ENCODE data around the gene CCDC92B.

DNA sequence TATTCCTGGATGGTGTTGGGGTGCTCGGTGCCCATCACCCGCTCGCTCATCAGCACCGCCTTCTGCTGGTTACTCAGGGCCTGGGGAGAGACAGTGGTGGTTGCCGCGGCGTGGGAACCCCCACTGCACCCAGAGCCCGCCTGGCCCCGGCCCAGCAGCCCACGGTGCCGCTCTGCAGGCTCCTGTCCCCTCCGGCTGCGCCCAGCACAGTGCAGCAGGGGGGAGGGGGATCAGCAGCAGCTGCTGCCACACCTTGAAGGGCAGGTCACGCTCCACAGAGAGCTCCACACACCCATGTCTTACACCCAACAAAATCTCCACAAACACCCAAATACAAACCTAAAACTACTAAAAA is 56.7 kb downstream of the CCDC92B start:
- TF ChIP-seq, protein P1, sequence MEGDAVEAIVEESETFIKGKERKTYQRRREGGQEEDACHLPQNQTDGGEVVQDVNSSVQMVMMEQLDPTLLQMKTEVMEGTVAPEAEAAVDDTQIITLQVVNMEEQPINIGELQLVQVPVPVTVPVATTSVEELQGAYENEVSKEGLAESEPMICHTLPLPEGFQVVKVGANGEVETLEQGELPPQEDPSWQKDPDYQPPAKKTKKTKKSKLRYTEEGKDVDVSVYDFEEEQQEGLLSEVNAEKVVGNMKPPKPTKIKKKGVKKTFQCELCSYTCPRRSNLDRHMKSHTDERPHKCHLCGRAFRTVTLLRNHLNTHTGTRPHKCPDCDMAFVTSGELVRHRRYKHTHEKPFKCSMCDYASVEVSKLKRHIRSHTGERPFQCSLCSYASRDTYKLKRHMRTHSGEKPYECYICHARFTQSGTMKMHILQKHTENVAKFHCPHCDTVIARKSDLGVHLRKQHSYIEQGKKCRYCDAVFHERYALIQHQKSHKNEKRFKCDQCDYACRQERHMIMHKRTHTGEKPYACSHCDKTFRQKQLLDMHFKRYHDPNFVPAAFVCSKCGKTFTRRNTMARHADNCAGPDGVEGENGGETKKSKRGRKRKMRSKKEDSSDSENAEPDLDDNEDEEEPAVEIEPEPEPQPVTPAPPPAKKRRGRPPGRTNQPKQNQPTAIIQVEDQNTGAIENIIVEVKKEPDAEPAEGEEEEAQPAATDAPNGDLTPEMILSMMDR (IDR thresholded peaks at IDR 0.05): no peak
- no peak for TF ChIP-seq POLR2A (IDR thresholded peaks at IDR 0.05)

Measured in lower leg skin (tissue), 3 donors.